GM19395 (cell line): ENCODE measurements around the gene PRDX4.
"Not testable (repeated sequence)": the region's sequence is repeated elsewhere in the genome, so short reads cannot be mapped to it uniquely, and the experiment has no call there.

Experiments
- ATAC-seq: cut with Tn5 transposase; IDR thresholded peaks from one replicate; pipeline ENCODE4 v1.9.1; 2021; ENCODE audit warnings: mild to moderate bottlenecking, moderate library complexity; ENCODE audit not compliant: unreplicated experiment

Gene PRDX4

DNA sequence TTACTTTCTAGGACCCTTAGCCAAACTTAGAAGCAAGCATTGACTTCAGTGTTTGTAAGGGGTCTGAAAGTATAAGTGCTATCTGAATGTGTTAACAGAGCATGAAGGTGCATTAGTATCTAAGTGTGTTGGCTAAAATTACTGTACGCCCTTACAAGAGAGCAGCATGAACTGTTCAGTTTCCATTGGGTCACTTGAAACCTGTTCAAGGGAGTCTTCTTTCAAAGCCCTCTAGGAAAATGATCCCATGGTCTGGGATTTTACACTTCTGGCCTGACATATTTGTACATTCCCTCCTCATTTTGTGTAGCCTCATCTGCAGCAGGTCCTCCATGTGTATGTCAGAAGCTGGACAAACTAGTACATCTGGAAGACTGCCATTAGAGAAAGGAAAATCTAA is 3.2 kb downstream of the PRDX4 start:
- no peak for ATAC-seq

GRCh38 chrX:23673108-23673507 is 5.8 kb downstream of the PRDX4 start:
- no peak for ATAC-seq

DNA sequence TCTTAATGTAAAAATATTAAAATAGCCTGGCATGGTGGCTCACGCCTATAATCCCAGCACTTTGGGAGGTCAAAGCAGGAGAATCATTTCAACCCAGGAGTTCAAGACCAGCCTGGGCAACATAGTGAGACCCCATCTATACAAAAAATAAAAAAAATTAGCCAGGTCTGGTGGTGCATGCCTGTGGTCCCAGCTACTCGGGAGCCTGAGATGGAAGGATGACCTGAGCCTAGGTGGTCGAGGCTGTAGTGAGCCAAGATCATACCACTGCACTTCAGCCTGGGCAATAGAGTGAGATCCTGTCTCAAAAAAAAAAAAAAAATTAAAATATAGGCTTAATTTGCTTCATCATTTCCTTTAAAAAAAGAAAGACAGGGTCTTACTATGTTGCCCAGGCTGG is 9.2 kb downstream of the PRDX4 start:
- not testable (repeated sequence) for ATAC-seq

DNA sequence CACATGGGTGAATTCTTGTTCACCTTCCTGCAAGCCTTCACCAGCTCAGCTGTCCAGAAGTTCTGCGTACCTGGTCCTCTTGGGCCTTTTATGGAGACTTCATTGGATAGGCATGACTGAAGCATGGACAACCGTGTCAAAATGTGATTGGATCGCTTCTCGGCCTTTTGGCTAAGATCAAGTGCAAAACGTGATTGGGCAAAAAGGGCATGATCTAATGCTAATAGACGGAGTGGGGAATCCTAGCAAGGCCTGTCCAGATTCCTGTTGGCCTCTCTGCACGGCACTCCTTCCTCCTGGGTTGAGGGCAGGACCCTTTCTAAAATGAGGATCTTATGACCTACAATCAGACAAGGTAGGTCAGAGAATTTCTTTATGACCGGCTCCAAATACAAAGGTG is 24.9 kb downstream of the PRDX4 start:
- no peak for ATAC-seq

DNA sequence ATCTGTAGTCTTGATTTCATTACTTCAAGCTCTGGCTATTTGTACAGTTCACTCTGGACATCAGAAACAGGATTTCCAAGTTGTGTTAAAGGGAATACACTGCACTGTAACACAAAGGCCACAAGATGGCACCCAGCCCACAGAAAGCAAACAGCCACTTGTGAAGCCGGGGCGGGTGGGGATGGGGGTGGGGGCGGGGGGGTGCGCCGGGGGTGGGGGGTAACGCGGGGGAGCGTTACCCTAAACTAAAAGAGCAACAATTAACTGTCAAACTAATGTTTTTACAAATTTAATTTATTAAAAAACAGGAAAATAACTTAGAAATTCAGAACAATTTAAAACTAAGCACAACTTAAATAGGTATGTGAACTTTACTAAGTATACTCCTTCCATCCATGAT is 27.3 kb downstream of the PRDX4 start:
- peak; percentile 76 for ATAC-seq

- peak; percentile 65 for ATAC-seq
Observed at GRCh38 chrX:23699636-23700194, 32.4 kb downstream of the PRDX4 start.

DNA sequence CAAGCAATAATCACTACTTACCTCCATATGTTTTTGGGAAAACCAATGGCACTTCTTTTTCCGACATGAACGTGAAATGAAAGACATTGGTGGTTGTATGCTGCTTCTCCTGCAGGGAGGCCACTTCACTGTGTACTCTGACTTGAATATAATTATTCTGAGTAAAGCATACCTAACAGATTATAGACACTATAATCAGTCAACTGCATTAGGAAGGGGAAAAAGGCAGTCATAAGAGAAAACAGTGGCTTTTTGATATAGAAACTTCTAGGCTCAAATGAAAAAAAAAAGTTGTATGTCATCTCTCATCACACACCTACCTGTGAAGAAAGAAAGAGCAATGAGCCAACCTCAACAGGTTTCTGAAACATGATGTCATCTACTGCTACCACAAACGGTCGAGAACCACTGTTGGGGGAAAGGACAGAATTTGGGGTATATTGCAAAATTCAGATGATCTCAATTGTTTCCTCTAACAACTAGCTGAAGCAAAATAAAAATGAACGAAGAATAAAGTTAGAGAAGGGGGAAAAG is 37.4 kb downstream of the PRDX4 start:
- no peak for ATAC-seq

DNA sequence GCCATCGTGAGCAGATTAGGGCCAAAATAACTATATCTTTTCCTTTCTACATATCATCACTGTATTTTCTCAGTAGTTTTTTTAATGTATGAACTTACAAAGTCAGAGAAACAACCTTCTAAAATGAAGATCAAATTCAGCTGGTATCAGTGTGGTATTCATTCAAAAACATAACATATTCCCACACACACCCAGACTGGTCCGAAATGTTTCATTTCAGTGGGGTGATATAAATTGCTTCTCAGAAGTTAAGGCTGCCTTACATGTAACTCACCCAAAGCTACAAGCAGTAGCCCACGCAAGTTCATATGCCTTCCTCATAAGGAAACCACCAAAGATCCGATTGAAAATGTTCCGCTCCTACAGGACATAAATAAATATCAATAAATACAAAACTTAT is 37.9 kb downstream of the PRDX4 start:
- ATAC-seq, result no peak

DNA sequence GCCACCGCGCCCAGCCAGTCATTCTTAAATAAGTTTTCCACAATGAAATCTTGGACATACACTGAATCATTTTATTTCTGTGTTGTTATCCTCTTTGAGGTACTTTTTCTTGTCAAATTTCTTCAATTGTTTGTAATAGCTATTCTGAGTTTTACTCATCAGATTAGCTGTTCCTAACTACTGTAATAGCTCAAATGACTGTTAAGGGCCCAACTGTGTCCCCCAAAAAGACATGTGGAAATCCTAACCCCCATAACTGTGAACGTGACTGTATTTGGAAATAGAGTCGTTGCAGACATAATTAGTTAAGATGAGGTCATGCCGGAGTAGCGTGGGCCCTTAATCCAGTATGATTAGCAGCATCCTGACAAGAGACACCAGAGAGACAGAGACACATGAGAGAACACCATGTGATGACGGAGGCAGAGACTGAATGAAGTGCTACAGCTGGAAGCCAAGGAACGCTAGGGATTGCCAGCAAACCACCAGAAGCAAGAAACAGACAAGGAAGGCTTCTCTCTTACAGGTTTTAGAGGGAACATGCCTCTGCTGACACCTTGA is 52.9 kb downstream of the PRDX4 start:
- no peak for ATAC-seq

DNA sequence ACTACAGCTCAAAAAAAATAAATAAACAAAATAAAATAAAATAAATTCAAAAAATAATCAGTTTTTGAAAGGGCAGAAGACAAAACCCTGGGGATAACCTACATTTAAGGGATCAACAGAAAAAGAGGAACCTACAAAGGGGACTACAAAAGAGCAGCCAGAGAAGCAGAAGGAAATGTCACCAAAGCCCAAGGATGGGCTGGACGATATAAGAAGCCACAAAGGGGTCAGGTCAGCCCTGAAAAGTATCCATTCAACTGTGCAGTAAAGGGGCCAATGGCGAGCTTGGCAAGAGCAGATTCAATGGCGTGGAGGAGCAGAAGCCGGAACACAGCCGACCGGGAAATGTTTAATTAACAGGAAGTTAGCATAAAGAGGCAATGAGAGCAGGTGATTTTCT is 58.9 kb downstream of the PRDX4 start:
- ATAC-seq, result no peak

DNA sequence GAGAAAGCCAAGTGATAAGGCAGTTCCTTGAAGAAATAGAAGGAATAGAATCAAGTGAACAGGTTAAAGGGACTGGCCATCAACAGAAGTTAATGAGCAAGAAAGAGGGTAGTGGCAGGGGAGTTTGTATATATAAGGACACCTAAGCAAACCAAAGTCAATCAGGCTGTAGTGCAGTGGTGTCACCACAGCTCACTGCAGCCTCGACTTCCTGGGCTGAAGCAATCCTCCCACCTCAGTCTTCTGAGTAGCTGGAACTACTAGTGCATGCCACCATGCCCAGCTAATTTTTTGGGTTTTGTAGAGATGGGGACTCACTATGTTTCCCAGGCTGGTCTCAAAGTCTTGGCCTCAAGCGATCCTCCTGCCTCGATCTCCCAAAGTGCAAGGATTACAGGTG is 59.9 kb downstream of the PRDX4 start:
- no peak for ATAC-seq

GRCh38 chrX:23729214-23729613 is 61.9 kb downstream of the PRDX4 start:
- no peak for ATAC-seq

- ATAC-seq, result no peak
Observed at GRCh38 chrX:23731951-23732350, 64.7 kb downstream of the PRDX4 start.

DNA sequence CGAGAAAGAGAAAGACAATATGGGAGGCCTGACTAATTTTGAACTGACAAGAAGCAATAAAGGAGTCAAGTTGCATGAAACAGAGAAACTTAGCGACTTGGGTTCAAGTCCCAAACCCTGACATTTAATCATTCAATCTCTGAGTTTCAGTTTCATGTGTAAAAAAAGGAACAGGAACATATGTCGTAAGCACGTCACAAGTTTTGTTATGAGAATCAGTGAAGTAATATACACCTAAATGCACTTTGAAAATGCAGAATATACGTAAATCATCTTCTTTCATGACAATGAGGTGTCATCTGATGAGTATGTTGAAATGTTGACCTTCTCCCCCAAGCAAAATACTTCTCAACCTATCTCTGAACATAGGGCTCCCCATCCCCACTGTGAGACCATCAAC is 65.4 kb downstream of the PRDX4 start:
- peak; percentile 95 for ATAC-seq
